Right kidney (tissue), 9 donors: ENCODE measurements around the gene PLCB4.
"Not testable (repeated sequence)": the region's sequence is repeated elsewhere in the genome, so short reads cannot be mapped to it uniquely, and the experiment has no call there.

ENCODE experiments used
- DNase-seq: peaks from one replicate; pipeline ENCODE4 v3.0.0-alpha.2; 2016
- long read RNA-seq, 8 donors: transcript quantifications; one replicate each; lab custom pipeline, GENCODE V29; 2026

The PLCB4 gene
- long read RNA-seq, donor 1, result 0 reads
- long read RNA-seq, donor 2, result 0 reads
- long read RNA-seq, donor 3, result 0 reads
- long read RNA-seq, donor 4, result 0 reads
- long read RNA-seq, donor 5, result 0 reads
- long read RNA-seq, donor 6, result 0 reads
- long read RNA-seq, donor 7, partial matches to known transcripts, result 9 of 9 reads
- long read RNA-seq, donor 7, other reads (novel, unspliced or antisense), result 0 of 9 reads
- long read RNA-seq, donor 8, result 0 reads

- DNase-seq, result peak; percentile 91
Observed at GRCh38 chr20:9068841-9069663, at the start of gene PLCB4. TSS of gene PLCB4 (plus strand) at chr20:9069087. CDS start at chr20:9307815, 238,728 bp downstream.

GRCh38 chr20:9019833-9020232 lies 49.1 kb upstream of the PLCB4 start:
- no peak for DNase-seq

GRCh38 chr20:9021216-9021615 lies 47.7 kb upstream of the PLCB4 start:
- no peak for DNase-seq

GRCh38 chr20:9021699-9022098 lies 47.2 kb upstream of the PLCB4 start:
- DNase-seq, result no peak

- DNase-seq, result no peak
Observed at GRCh38 chr20:9022376-9022775, 46.5 kb upstream of the PLCB4 start.

GRCh38 chr20:9024606-9025005 lies 44.3 kb upstream of the PLCB4 start:
- no peak for DNase-seq

GRCh38 chr20:9025011-9025410 lies 43.9 kb upstream of the PLCB4 start:
- DNase-seq, result no peak

- DNase-seq, result no peak
Observed at GRCh38 chr20:9025643-9026042, 43.2 kb upstream of the PLCB4 start.

GRCh38 chr20:9027626-9028025 lies 41.3 kb upstream of the PLCB4 start:
- DNase-seq, result no peak

- no peak for DNase-seq
Observed at GRCh38 chr20:9028419-9028818, 40.5 kb upstream of the PLCB4 start.

GRCh38 chr20:9031991-9032390 lies 36.9 kb upstream of the PLCB4 start:
- DNase-seq, result no peak

GRCh38 chr20:9032758-9033157 lies 36.1 kb upstream of the PLCB4 start:
- DNase-seq, result no peak

GRCh38 chr20:9035126-9035525 lies 33.8 kb upstream of the PLCB4 start:
- no peak for DNase-seq

- no peak for DNase-seq
Observed at GRCh38 chr20:9036593-9036992, 32.3 kb upstream of the PLCB4 start.

- DNase-seq, result peak; percentile 7
Observed at GRCh38 chr20:9038791-9039535, 29.9 kb upstream of the PLCB4 start.

GRCh38 chr20:9040863-9041524 lies 27.9 kb upstream of the PLCB4 start:
- DNase-seq, result no peak

GRCh38 chr20:9043364-9043763 lies 25.5 kb upstream of the PLCB4 start:
- DNase-seq, result no peak

- DNase-seq, result not testable (repeated sequence)
Observed at GRCh38 chr20:9047928-9048327, 21.0 kb upstream of the PLCB4 start.

- no peak for DNase-seq
Observed at GRCh38 chr20:9051508-9051907, 17.4 kb upstream of the PLCB4 start.

- no peak for DNase-seq
Observed at GRCh38 chr20:9052136-9052535, 16.8 kb upstream of the PLCB4 start.

GRCh38 chr20:9053108-9053507 lies 15.8 kb upstream of the PLCB4 start:
- DNase-seq, result no peak

GRCh38 chr20:9054176-9054575 lies 14.7 kb upstream of the PLCB4 start:
- DNase-seq, result no peak

- no peak for DNase-seq
Observed at GRCh38 chr20:9059931-9060330, 9.0 kb upstream of the PLCB4 start.
